ENCODE data around the gene RAB24. TPM values are rescaled to one million over a fixed set of nuclear protein-coding genes. Genes with fewer than 3 reads are reported as not detected.

Gene RAB24
- 25.7 and 28.5 TPM in 2 replicates for total RNA-seq

DNA sequence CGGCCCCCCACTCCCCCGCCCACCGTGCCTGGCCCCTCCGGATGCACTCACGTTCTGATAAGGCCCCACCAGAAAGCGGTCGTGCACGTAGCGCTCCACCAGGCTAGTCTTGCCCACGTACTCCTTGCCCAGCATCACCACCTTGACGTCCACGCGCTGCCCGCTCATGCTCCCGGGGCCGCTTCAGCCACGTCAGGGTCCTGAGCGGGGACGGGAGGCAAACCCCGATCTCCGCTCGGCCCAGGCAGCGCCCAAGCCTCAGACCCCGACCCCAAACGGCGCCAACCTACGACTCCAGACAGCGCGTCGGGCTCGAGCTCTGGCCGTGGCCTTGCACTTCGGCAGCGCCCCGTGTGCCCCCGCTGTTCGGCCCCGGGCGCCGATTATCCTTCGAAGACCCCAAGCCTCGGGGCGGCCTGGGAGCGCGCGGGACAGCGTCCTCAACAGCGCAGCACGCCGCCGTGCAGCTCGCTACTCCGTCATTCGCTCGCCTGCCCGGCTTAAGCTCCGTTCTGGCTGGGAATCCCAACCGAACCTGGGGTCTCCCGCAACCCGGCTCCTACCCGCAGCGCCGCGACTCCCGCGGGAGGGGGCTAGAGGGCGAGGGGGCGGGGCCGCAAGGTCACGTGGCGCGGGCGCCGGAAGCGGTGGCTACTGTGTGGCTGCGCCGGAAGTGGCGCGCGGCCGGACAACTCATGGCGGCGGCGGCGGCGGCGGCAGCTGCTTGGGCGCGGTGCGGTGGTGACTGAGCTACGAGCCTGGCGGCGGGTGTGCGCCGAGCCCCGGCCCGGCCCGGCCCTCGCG lies at the start of gene RAB24, which contains the start of gene PRELID1:
RAB24 (minus strand) TSS at position 599 of the 804 bp plus-strand sequence; CDS start at position 168, 431 bp downstream.
PRELID1 (plus strand) TSS at position 679 of the 804 bp plus-strand sequence. CDS start 187 bp downstream, outside the sequence.

DNA sequence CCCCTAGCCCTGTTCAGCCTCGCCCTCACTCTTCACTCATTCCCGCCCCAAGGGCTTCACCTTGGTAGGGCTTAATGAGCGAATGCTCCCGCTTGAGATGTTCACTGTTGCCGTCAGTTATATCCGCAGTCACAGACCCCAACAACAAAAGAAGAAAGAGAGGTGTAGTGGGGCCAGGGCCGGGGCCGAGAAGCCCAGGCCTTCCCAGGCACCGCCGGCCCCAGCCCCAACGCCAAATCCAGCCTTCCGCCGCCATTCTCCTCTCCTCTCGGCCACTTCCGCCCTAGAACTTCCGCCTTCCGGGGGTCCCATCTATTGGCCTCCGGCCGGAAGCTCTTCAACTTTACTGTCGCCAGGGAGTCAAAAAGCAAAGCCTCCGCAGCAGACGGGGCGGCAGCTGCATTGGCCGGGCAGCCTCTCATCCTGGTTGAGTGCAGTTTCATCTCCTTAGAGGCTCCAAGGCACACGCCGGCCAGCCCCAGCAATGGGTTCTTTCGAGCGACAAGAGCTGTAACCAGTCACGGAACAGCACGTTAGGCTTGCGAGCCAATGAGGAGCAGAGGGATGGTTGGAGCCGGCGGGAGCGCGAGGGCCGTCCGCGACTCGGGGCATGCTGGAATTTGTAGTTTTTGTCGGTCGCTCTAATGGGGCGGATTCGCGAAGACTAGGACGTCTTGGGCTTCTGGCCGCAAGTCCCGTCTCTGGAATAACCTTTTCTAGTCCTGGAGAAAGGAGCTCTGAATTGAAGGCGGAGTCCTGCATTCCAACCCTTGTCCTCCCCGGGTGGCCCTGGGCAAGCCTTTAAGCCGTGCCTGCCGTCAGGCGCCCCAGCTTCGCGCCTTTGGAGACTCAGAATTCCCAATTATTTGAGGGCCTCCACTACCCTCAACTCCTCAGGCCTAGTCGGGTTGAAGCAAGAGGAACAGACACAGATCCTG lies 48.1 kb upstream of the RAB24 start, which contains the start of gene LMAN2:
LMAN2 (minus strand) TSS at position 277 of the 938 bp plus-strand sequence; CDS start at position 256, 21 bp downstream.

DNA sequence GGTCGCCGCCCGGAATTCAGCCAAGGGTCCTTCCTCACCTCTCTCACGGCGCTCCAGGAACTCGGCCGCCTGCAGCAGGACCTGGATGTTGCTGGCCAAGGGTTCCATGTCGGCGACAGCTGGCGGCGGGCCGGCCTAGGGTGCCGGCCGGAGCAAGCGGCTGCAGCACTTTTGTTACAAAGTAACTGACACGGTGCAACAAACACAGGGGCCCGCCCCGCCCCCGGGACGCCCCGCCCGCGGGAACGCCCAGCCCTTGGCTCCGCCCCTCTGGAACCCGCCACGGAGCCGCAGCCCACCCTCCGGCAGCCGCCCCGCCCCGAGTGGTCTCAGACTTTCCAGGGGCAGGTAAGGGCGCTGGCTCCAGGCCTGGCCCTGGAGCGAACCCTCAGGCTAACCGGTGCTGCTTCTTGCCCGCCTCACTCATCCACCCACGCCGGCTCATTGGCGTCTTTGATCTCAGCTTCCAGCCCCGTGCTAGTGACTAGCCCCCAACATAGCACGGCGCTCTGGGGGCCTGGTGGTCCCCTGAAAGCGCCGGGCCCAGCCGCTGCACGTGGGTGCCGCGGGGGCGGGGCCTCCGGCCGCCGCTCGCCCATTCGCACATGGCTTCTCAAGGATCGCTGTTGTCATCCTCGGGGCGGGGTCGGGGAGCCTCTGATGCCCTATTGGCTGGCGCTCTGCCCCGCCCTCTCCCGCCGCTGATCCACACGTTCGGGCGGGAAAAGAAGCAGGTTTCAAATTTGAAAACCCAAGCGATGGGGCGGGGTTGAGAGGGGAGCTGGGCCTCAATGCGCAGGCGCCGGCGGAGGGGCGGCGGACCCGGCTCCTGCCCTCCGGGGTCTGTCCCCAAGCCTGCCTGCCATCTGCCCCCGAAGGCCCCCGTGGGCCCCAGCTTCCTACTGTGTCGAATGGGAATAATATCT lies 8.5 kb upstream of the RAB24 start, which contains the start of gene MXD3:
MXD3 (minus strand) TSS at position 176 of the 926 bp plus-strand sequence; CDS start at position 108, 68 bp downstream.

Other genes starting within 250 kb of the RAB24 start
- 2.2 and 19.8 TPM in 2 replicates for gene FGFR4, start 216.8 kb downstream of the RAB24 start, total RNA-seq
- 31.0 and 37.5 TPM in 2 replicates for gene NSD1, start 169.9 kb downstream of the RAB24 start, total RNA-seq
- 86.3 and 92.4 TPM in 2 replicates for gene PRELID1, start 80 bp upstream of the RAB24 start, total RNA-seq
- 0.65 and 1.3 TPM in 2 replicates for gene MXD3, start 8.2 kb upstream of the RAB24 start, total RNA-seq
- 488 and 547 TPM in 2 replicates for gene LMAN2, start 47.9 kb upstream of the RAB24 start, total RNA-seq
- gene RGS14, start 54.2 kb upstream of the RAB24 start, total RNA-seq, result 4.0 and 5.0 TPM in 2 replicates
- not detected in 2 replicates for gene SLC34A1, start 80.7 kb upstream of the RAB24 start, total RNA-seq
- not detected in 2 replicates for gene PFN3, start 96.9 kb upstream of the RAB24 start, total RNA-seq
- gene F12, start 105.8 kb upstream of the RAB24 start, total RNA-seq, result 0.18 and 0.28 TPM in 2 replicates
- 17.5 and 23.2 TPM in 2 replicates for gene GRK6, start 123.0 kb upstream of the RAB24 start, total RNA-seq
- gene PRR7, start 143.1 kb upstream of the RAB24 start, total RNA-seq, result 2.7 and 3.0 TPM in 2 replicates
- 130 and 139 TPM in 2 replicates for gene DBN1, start 169.9 kb upstream of the RAB24 start, total RNA-seq
- 72.1 and 84.4 TPM in 2 replicates for gene PDLIM7, start 193.9 kb upstream of the RAB24 start, total RNA-seq
- gene DOK3, start 206.1 kb upstream of the RAB24 start, total RNA-seq, result 1.7 and 2.3 TPM in 2 replicates
- 88.7 and 149 TPM in 2 replicates for gene DDX41, start 213.2 kb upstream of the RAB24 start, total RNA-seq